OCI-LY1 (cell line): ENCODE data around the gene SMC4.

ENCODE experiments used
- H2AFZ ChIP-seq: fragments of 200-600 bp; sonication (generic), shearing (Covaris generic); 2 replicates; pipeline ENCODE4 v1.6.0; 2014; ENCODE audit warnings: antibody characterized with exemption, mild to moderate bottlenecking, low read length
- H3F3A ChIP-seq: fragments of 200-600 bp; sonication (generic), shearing (Covaris generic); 2 replicates; pipeline ENCODE4 v1.6.0; 2014; ENCODE audit warnings: mild to moderate bottlenecking, antibody characterized with exemption, low read length, moderate library complexity; ENCODE audit not compliant: insufficient read depth
- H3K27ac ChIP-seq: fragments of 200-600 bp; sonication (generic); 2 replicates; pipeline ENCODE4 v1.5.1; 2014; ENCODE audit warnings: low read length, mixed run types, mild to moderate bottlenecking, low read depth; ENCODE audit not compliant: poor library complexity, severe bottlenecking
- H3K27me3 ChIP-seq: fragments of 200-600 bp; sonication (generic); 2 replicates; pipeline ENCODE4 v1.6.0; 2014; ENCODE audit warnings: antibody characterized with exemption, mild to moderate bottlenecking, low read length, moderate library complexity; ENCODE audit not compliant: insufficient read depth
- H3K36me3 ChIP-seq: fragments of 200-600 bp; sonication (generic); 2 replicates; pipeline ENCODE4 v1.6.1; 2014; ENCODE audit warnings: mild to moderate bottlenecking, antibody characterized with exemption, low read length, moderate library complexity, mixed read lengths; ENCODE audit not compliant: insufficient read depth
- H3K4me1 ChIP-seq: fragments of 200-600 bp; sonication (generic); 2 replicates; pipeline ENCODE4 v1.5.1; 2014; ENCODE audit warnings: mild to moderate bottlenecking, low read length, moderate library complexity; ENCODE audit not compliant: insufficient read depth, severe bottlenecking
- H3K4me2 ChIP-seq: fragments of 200-600 bp; sonication (generic), shearing (Covaris generic); 2 replicates; pipeline ENCODE4 v1.6.1; 2014; ENCODE audit warnings: low read length
- H3K4me3 ChIP-seq: fragments of 200-600 bp; sonication (generic); 2 replicates; pipeline ENCODE4 v1.5.1; 2014; ENCODE audit warnings: low read length, low read depth, mild to moderate bottlenecking, mixed read lengths; ENCODE audit not compliant: poor library complexity, severe bottlenecking
- H3K79me2 ChIP-seq: fragments of 200-600 bp; shearing (Covaris generic); 2 replicates; pipeline ENCODE4 v1.6.1; 2016; ENCODE audit warnings: mixed run types, low read length, mixed read lengths; ENCODE audit not compliant: insufficient read depth
- H3K9ac ChIP-seq: fragments of 200-600 bp; sonication (generic), shearing (Covaris generic); 2 replicates; pipeline ENCODE4 v1.6.1; 2014; ENCODE audit warnings: mild to moderate bottlenecking, low read length, mixed read lengths
- H3K9me2 ChIP-seq: fragments of 200-600 bp; sonication (generic), shearing (Covaris generic); 2 replicates; pipeline ENCODE4 v1.6.1; 2014; ENCODE audit warnings: low read depth, mild to moderate bottlenecking, low read length, mixed read lengths
- H3K9me3 ChIP-seq: fragments of 200-600 bp; shearing (Covaris generic); 2 replicates; pipeline ENCODE4 v1.6.1; 2014; ENCODE audit warnings: low read length, mixed read lengths
- H4K20me1 ChIP-seq: fragments of 200-600 bp; sonication (generic), shearing (Covaris generic); 2 replicates; pipeline ENCODE4 v1.6.0; 2016; ENCODE audit warnings: mild to moderate bottlenecking, low read length; ENCODE audit not compliant: insufficient read depth
- CTCF ChIP-seq: fragments of 200-600 bp; sonication (generic), shearing (Covaris generic); IDR thresholded peaks from 2 replicates; pipeline ENCODE4 v1.5.1; 2017; ENCODE audit warnings: mild to moderate bottlenecking, antibody characterized with exemption, low read length, moderate library complexity, mixed read lengths
- EZH2 ChIP-seq: fragments of 200-600 bp; sonication (generic), shearing (Covaris generic); IDR thresholded peaks from 2 replicates; pipeline ENCODE4 v1.8.0; 2017; ENCODE audit warnings: borderline replicate concordance, mixed run types, mild to moderate bottlenecking, antibody characterized with exemption, low read length, moderate library complexity, mixed read lengths

The SMC4 gene

GRCh38 chr3:160482796-160483195 is 83.3 kb downstream of the SMC4 start:
- Histone ChIP-seq H3K27me3 (no peaks in the 10 kb centered on the region), H3K79me2 (no peaks in the 10 kb centered on the region), H3K4me2 (no peak overlapping the region), H3K4me1 (no peaks in the 10 kb centered on the region), H3K4me3 (no peak overlapping the region), H3K9me2 (no peaks in the 10 kb centered on the region), H3K9ac (no peak overlapping the region), H2AFZ (no peak overlapping the region), H3K36me3 (no peaks in the 10 kb centered on the region), H3K9me3 (no peaks in the 10 kb centered on the region), H3K27ac (no peak overlapping the region), H4K20me1 (no peaks in the 10 kb centered on the region), H3F3A (no peaks in the 10 kb centered on the region)
- TF ChIP-seq CTCF (no peak), EZH2 (no peak)
